Ovary (tissue), 3 donors: ENCODE measurements around the gene ZNF280B.

Source experiments
- POLR2A ChIP-seq: fragments of 450-650 bp; IDR thresholded peaks from one replicate; pipeline ENCODE4 v1.6.1; 2017; ENCODE audit warnings: antibody characterized with exemption, mild to moderate bottlenecking, moderate library complexity
- TF ChIP-seq, protein P1 (sequence below), 3 donors: fragments of 450-650 bp in 2 of 3; fragments of 200-600 bp in 1 of 3; IDR thresholded peaks; one replicate each; pipeline versions ENCODE4 v1.5.1 to v1.8.0; 2016 to 2022; ENCODE audit warnings: antibody characterized with exemption in 3 of 3, mild to moderate bottlenecking in 1 of 3
- donor health status: DM: no; HTN: no; CAD: no.

DNA sequence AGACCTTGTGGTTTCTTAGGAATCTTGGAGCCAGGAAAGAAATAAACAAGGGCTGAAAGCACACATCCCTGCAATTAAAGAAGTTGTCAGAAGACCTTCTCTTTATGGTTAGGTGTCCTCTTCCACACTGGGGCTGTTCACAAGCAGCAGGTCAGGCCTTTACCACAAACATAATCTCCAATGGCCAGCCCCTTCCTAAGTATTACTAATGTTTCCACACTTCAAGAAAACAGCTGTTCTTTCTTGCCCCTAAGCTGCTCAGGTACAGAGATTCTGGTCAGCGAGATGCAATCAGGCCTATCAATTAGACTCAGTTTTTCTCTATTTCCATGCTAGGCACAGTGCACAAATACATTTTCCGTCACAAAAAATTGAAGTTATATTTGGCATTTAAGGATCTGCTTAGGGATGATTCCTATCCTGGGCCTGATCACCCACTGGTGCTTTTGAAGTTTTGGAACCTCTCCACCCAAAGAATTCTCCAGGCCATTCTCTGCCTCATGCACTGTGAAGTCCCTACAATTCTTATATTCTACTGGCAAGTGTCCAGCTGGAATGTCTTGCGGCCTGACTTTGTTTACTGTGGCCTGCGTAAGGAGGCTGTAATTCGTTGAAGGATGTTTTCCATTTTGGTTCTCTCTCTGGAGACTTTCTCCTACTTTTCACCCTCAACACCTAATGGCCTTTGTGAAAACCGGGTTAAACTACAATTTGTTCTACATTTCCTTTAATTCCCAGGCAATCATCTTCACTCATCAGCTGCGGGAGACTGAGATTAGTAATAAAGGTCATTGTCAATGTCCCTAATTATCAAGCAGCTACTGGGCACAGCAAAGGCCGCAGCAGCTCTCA lies 45.4 kb upstream of the ZNF280B start:
- TF ChIP-seq, protein P1, sequence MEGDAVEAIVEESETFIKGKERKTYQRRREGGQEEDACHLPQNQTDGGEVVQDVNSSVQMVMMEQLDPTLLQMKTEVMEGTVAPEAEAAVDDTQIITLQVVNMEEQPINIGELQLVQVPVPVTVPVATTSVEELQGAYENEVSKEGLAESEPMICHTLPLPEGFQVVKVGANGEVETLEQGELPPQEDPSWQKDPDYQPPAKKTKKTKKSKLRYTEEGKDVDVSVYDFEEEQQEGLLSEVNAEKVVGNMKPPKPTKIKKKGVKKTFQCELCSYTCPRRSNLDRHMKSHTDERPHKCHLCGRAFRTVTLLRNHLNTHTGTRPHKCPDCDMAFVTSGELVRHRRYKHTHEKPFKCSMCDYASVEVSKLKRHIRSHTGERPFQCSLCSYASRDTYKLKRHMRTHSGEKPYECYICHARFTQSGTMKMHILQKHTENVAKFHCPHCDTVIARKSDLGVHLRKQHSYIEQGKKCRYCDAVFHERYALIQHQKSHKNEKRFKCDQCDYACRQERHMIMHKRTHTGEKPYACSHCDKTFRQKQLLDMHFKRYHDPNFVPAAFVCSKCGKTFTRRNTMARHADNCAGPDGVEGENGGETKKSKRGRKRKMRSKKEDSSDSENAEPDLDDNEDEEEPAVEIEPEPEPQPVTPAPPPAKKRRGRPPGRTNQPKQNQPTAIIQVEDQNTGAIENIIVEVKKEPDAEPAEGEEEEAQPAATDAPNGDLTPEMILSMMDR (IDR thresholded peaks at IDR 0.05), result no peak
- no peak for TF ChIP-seq POLR2A
